ENCODE measurements around the gene WDR47.
A peak's percentile ranks its signal among the peaks of the same experiment; 100 is the strongest.
"Not testable (repeated sequence)": the region's sequence is repeated elsewhere in the genome, so short reads cannot be mapped to it uniquely, and the experiment has no call there.

WDR47 gene

DNA sequence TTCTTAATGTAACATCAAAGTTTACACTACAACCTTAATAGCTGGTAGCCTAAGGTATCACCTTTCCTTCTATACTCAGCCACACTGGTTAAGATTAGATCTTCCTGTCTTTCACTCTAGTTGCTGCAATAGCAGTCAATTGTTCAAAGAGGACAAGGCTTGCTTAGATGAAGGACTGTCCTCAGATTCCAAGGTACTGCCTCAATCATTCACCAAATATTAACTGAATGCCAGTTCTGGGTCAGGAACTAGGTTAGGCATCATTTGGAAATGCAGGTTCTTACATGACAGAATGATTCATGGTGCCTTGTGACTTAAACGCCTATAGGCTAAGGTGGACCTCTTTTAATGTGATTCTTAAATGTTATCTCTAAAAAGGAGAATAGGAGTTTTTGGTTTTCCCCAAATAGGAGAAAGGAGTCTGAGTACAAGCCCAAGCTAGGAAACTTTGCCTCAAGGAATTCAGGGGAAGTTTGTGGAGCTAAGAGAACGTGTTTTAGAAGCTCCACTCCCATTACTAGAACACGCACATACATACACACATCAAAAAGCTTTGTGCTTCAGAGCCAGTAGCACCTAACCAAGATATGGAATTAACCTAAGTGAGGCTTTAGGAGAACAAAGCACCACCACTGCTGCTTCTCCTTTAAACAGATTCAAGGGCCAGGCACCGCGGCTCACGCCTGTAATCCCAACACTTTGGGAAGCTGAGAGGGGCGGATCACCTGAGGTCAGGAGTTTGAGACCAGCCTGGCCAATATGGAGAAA lies 8.5 kb upstream of the WDR47 start:
- no peak for DNase-seq

GRCh38 chr1:109048335-109048734 lies 6.4 kb upstream of the WDR47 start:
- no peak for DNase-seq

- no peak for DNase-seq
Measured at GRCh38 chr1:109047339-109047738, 5.4 kb upstream of the WDR47 start.

GRCh38 chr1:109046671-109047070 lies 4.8 kb upstream of the WDR47 start:
- DNase-seq = no peak

DNA sequence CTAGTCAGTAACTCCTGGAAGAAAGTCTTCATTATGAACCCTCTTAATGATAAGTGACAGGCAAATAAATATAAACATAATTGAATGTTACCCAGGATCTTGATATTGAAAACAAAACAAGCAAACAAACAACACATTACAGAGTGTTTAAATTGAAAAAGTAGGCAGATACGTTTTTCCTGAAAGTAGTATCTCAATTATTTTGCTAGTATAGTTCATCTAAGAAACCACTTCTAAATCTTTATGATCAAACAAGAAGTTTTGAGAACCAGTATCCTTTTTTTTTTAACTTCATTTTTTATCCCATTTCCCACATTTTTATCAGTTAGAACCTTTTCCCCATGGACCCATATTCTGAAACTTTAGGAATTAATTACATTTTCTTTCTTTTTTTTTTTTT lies 3.7 kb upstream of the WDR47 start:
- no peak for DNase-seq

GRCh38 chr1:109040989-109041620 lies 797 bp downstream of the WDR47 start:
- peak; percentile 25 to 32 for DNase-seq

DNA sequence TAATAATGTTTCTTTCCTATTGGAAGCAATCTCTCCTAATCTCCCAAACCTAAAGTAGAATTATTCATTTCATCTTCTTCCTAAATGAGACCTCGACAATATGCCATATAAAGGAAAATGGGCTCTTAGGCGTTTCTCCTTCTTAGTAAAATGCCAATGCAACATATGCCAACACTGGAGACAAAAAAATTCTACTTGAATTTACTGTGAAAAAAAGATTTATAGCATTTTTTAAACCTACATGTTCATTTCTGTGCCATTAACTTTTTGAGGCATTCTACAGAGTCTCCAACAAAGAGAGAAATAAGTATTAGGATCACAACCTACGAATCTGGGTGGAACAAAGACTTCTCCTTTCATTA lies 1.3 kb downstream of the WDR47 start:
- DNase-seq = no peak

- DNase-seq = no peak
Measured at GRCh38 chr1:109034382-109034781, 7.5 kb downstream of the WDR47 start.

- not testable (repeated sequence) for DNase-seq
Measured at GRCh38 chr1:109029493-109029892, 12.4 kb downstream of the WDR47 start.

- no peak for DNase-seq
Measured at GRCh38 chr1:109027841-109028240, 14.1 kb downstream of the WDR47 start.

DNA sequence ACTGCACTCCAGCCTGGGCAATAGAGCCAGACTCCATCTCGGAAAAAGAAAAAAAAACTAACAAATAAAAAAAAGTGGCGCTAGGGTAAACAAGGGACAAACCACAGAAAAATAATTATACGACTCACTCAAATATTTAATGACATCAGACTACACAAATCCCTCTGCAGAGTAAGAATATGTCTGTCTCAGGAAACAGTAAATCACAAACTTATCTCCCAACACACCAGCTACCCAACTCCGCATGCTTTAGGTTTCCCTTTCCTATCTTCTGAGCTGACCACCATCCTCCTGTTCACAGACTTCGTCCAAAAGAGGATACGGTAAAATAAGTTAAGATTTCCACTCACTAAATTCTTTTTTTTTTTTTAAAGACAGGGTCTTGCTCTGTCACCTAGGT lies 16.2 kb downstream of the WDR47 start:
- DNase-seq = no peak

DNA sequence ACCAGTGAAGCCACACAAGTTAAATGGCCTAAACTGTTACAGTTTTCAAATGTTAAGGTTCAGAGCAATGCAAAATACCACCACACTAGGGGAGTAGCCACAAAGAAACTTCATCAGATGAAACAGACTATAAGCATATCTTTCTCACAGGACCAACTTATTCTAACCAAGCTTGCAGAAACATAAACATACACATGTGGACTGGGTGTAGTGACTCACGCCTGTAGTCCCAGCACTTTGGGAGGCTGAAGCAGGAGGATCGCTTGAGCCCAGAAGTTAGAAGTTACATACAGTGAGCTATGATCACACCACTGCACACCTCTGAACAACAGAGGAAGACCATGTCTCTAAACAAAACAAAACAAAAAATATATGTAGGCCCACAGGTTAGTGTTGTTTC lies 17.3 kb downstream of the WDR47 start:
- no peak for DNase-seq

DNA sequence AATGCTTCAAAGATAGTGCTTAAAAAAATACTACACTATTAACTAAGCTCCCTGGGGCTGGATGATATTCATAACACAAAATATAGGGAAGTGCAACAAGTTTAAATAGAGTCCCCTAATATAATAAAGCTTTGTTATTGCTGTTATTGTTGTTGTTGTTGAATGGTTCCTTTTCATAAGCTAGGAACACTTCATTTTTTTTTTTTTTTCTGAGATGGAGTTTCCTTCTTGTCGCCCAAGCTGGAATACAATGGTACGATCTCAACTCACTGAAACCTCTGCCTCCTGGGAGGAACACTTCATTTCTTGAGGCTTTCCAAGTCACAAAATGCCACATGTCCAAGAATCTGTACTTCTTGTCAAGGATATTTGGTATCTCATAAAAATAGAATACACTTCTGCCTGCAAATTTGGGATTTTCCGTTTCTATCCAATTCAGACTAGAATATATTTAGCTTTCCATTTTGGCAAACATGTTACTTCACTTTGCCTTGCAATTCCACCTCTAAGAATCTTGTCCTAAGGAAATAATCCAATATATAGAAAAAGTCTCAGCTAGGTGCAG lies 21.1 kb downstream of the WDR47 start:
- no peak for DNase-seq

GRCh38 chr1:109017719-109018118 lies 24.2 kb downstream of the WDR47 start:
- not testable (repeated sequence) for DNase-seq

GRCh38 chr1:109017134-109017533 lies 24.8 kb downstream of the WDR47 start:
- no peak for DNase-seq

DNA sequence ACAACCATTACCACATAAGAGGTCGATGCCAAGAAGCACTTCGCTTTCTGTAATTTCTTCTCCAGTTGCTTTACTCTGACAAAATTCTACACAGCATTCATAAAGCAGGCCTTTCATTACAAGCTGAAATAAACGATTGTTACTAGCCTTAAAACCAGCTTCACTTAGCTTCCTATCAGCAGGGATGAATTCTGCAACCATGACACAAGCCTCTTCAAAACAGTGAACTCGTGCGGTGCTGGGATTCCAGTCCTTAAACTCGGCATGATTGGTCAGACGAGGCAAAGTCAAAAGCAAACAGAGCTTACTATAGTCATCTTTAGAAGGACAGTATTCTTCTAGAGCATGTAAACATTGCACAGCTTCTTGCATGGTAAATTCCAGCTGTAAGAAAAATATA lies 30.6 kb downstream of the WDR47 start:
- no peak for DNase-seq

DNA sequence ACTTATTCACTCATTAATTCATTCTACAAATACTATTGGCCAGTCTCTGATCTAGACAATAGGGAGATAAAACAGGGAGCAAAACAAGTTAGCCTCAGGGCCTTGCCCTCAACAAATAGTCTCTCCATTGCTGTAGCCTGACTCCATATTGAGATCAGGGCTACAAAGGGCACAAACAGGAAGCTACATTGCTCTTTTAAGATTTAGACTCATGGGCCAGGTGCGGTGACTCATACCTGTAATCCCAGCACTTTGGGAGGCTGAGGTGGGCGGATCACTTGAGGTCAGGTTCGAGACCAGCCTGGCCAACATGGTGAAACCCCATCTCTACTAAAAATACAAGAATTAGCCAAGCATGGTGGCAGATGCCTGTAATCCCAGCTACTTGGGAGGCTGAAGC lies 45.3 kb downstream of the WDR47 start:
- DNase-seq = peak; percentile 18 to 32

GRCh38 chr1:108983114-108983513 lies 58.8 kb downstream of the WDR47 start:
- DNase-seq = no peak

DNA sequence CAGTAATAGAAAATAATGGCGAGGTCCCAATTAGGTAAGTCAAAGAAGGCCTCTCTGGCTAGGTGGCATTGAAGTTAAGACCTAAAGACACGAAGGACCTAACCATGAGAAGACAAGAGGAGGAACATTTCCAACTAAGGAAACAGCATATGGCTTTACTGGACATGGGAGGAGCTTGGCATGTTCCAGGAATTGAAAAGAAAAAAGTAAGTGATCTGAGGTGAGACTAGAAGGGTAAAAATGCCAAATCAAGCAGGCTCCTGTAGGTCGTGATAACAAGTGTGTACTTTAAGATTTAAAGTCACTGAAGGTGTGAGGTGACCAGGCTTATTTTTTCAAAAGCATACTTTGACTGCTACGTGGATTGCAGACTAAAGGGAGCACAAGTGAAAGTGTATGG lies 65.2 kb downstream of the WDR47 start:
- DNase-seq = no peak

- DNase-seq = no peak
Measured at GRCh38 chr1:108972951-108973350, 69.0 kb downstream of the WDR47 start.

GRCh38 chr1:108969346-108969745 lies 72.6 kb downstream of the WDR47 start:
- DNase-seq = no peak

DNA sequence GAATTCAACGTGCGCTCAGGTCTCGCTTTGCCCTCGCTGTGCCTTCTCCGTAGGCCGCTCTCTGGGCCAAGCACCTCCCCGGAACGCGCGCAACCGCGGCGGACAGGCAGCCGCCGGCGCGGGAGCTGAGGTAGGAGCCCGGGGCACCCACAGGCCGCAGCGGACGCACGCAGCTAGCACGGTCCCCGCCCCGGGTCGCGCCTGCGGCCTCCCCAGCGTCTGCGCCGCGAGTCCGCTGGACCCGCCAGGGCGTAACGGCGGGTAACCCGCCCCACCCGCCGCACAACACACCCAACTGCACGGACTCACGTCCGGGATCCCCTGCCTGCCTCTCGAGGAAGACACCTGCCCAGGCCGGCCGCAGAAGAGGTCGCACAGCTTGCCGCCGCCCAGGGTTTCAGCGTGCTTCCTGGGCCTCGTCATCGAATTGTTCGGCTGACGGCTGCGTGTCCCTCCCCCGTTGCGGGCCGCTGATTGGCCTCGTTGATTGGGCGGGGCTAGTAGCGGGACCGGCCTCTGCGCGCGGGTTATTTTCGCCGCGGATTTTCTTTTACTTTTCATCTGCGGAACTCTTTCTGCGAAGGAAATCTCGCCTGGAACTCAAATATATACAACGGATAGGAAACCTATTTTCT lies 78.7 kb downstream of the WDR47 start, which contains the start of gene CLCC1:
Gene CLCC1, minus strand, starts transcription at position 433 of the 635 bp plus-strand sequence. CDS start 13,047 bp downstream, outside the sequence.
- peak; percentile 92 to 94 for DNase-seq

GRCh38 chr1:108962681-108963051 lies 79.2 kb downstream of the WDR47 start:
- DNase-seq = peak; percentile 45 to 47

All from activated CD4-positive, alpha-beta T cell treated with anti-CD3 and anti-CD28 coated beads, Interleukin-2, amount 50 U/mL, for 48 hours (primary cell).